Activated T-cell treated with anti-CD3 and anti-CD28 coated beads, Interleukin-2, amount 50 U/mL, for 24 hours (primary cell): Measurements from ENCODE around the gene HIBCH.
"Not testable (repeated sequence)": the region's sequence is repeated elsewhere in the genome, so short reads cannot be mapped to it uniquely, and the experiment has no call there.

Experiments used
- DNase-seq: peaks from one replicate; pipeline ENCODE4 v3.0.0-alpha.2; 2020
- H3K27ac Mint-ChIP-seq: 2 replicates; pipeline ENCODE4 v1.8.0; 2020; ENCODE audit warnings: mild to moderate bottlenecking, mixed read lengths
- H3K27me3 Mint-ChIP-seq: 2 replicates; pipeline ENCODE4 v1.8.0; 2020; ENCODE audit warnings: mixed read lengths
- H3K36me3 Mint-ChIP-seq: 2 replicates; pipeline ENCODE4 v1.8.0; 2020; ENCODE audit warnings: low read depth, mixed read lengths
- H3K4me1 Mint-ChIP-seq: 2 replicates; pipeline ENCODE4 v1.8.0; 2020; ENCODE audit warnings: low read depth, mixed read lengths
- H3K4me3 Mint-ChIP-seq: 2 replicates; pipeline ENCODE4 v1.8.0; 2020; ENCODE audit warnings: mild to moderate bottlenecking, moderate library complexity, mixed read lengths
- H3K9me3 Mint-ChIP-seq: 2 replicates; pipeline ENCODE4 v1.8.0; 2020; ENCODE audit warnings: mixed read lengths

HIBCH gene

GRCh38 chr2:190162851-190163250, 156.8 kb downstream of the HIBCH start:
- no peak for DNase-seq
- no peak overlapping the region for H3K27ac Mint-ChIP-seq
- H3K9me3 Mint-ChIP-seq: no peaks in the 10 kb centered on the region
- no peaks in the 10 kb centered on the region for H3K27me3 Mint-ChIP-seq
- no peaks in the 10 kb centered on the region for H3K4me1 Mint-ChIP-seq
- no peak overlapping the region for H3K4me3 Mint-ChIP-seq
- no peaks in the 10 kb centered on the region for H3K36me3 Mint-ChIP-seq

- Mint-ChIP-seq H3K27ac (no peak overlapping the region), H3K4me3 (no peak overlapping the region), H3K27me3 (no peaks in the 10 kb centered on the region), H3K9me3 (no peaks in the 10 kb centered on the region), H3K4me1 (no peaks in the 10 kb centered on the region), H3K36me3 (no peaks in the 10 kb centered on the region)
- DNase-seq: no peak
These were observed 160.2 kb downstream of the HIBCH start for GRCh38 chr2:190159453-190159852.

GRCh38 chr2:190158798-190159434, 160.7 kb downstream of the HIBCH start:
- no peak for DNase-seq
- Mint-ChIP-seq H3K27me3 (no peaks in the 10 kb centered on the region), H3K4me1 (no peaks in the 10 kb centered on the region), H3K9me3 (no peaks in the 10 kb centered on the region), H3K27ac (no peak overlapping the region), H3K36me3 (no peaks in the 10 kb centered on the region), H3K4me3 (no peak overlapping the region)

GRCh38 chr2:190157613-190158528, 161.8 kb downstream of the HIBCH start:
- DNase-seq, H3K36me3 Mint-ChIP-seq, H3K27ac Mint-ChIP-seq, H3K4me1 Mint-ChIP-seq, H3K4me3 Mint-ChIP-seq, H3K9me3 Mint-ChIP-seq, H3K27me3 Mint-ChIP-seq: not testable (repeated sequence)

- Mint-ChIP-seq H3K9me3 (no peaks in the 10 kb centered on the region), H3K4me1 (no peaks in the 10 kb centered on the region), H3K27ac (no peak overlapping the region), H3K36me3 (no peaks in the 10 kb centered on the region), H3K4me3 (no peak overlapping the region), H3K27me3 (no peaks in the 10 kb centered on the region)
- DNase-seq: no peak
These were observed 163.0 kb downstream of the HIBCH start for GRCh38 chr2:190156530-190157212.
